GM19395 (cell line): ENCODE measurements around the gene TBX1.

Experiments
- ATAC-seq: cut with Tn5 transposase; IDR thresholded peaks from one replicate; pipeline ENCODE4 v1.9.1; 2021; ENCODE audit warnings: mild to moderate bottlenecking, moderate library complexity; ENCODE audit not compliant: unreplicated experiment

TBX1 gene

GRCh38 chr22:19809741-19810140 lies 49.2 kb downstream of the TBX1 start:
- no peak for ATAC-seq

DNA sequence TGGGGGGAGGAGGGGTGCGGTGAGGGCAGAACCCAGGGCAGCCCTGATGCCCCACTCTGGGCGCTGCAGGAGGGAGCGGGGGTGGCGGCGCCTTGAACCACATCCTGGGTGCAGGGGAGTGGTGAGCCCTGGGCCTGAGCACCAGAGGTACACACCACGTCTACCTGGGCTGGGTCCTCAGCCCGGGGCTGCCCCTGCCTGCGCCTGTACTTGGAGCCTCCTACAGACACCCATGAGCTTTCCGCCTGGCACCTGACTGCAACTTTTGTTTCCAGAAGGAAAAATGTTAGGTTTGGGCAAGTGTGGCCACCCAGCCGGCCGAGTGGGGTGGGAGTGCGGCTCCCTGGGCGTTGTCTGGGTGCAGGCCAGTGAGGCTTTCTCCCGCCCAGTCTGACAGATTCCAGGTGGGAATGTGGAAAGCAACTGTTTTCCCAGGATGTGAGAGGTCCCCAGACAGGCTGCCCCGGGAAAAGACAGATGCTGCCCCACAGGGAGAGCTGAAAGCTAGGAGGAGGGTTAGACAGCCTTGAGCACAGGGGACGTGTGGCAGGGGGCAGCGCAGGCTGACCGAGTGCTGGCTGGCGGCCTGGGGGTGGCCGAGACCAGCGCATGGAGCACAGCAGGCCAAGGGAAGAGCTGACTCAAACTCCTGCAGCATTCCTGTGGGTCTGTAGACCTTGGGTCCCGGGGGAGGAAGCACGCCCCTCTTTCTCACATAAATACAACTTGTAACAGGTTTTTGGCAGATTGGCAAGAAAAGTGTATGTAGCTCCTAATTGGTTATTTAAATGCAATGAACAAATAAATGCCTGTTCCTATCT lies 50.0 kb downstream of the TBX1 start:
- ATAC-seq = no peak

- no peak for ATAC-seq
Measured at GRCh38 chr22:19811211-19811621, 50.6 kb downstream of the TBX1 start.

DNA sequence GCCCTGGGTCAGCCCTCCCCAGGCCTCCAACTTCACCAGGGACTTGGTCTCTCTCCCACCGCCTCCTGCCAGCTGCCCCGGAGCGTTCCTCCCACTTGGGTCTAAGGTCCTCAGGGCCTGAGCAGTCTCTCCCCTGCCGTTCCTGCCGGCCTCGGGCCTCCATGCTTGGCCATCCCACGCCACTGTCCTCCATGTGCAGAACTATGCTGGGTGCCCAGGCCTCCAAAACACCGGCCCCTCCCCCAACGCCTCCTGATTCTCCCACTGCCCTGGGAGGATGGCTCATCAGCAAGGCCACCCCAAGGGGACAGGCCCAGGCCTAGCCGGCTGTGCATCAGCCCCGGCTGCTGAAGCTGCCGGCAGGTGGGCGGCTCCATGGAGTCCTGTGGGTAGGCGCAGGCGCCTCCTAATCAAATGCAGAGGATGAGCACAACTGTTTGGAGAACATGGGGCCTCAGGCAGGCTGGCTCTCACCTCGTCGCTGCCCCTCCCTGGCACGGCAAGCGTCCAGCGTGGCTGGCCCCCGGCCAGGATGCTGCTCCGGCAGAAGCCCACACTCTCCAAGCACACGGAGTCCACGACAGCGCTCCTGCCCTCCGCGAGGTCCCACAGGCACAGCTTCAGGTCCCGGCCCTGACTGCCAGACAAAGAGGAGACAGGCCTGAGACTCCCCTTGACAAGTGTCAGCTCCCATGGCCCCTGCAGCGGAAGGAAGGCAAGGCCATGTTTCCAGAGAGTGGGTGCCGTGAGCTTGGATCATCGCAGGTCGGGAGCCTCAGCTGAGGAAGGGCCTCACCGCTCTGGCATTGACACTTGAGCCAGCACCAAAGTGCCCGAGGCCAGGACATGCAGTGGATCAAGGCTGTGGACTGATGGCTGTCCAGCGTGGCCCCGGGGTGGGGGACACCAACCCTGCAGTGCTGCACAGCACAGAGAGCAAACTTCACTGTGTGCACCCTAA lies 51.5 kb downstream of the TBX1 start:
- ATAC-seq = no peak

GRCh38 chr22:19812910-19813309 lies 52.3 kb downstream of the TBX1 start:
- no peak for ATAC-seq

DNA sequence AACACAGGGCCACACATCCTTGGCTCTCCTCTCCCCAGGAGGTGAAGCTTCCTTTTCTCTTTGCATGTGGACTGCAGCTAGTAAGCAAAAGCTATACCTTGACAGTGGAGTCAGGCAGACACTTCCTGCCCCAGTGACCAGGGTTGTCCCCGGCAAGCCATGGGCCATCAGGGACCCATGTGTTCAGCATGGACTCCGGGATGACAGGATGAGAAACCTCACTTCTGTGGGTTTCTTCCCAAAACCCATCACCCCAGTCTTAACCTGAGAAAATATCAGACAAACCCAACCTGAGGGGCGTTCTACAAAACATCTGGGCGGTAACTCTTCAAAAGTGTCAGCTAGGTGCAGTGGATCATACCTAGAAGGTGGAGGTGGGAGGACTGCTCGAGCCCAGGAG lies 53.9 kb downstream of the TBX1 start:
- ATAC-seq = no peak

GRCh38 chr22:19815093-19815822 lies 54.7 kb downstream of the TBX1 start:
- ATAC-seq = no peak

DNA sequence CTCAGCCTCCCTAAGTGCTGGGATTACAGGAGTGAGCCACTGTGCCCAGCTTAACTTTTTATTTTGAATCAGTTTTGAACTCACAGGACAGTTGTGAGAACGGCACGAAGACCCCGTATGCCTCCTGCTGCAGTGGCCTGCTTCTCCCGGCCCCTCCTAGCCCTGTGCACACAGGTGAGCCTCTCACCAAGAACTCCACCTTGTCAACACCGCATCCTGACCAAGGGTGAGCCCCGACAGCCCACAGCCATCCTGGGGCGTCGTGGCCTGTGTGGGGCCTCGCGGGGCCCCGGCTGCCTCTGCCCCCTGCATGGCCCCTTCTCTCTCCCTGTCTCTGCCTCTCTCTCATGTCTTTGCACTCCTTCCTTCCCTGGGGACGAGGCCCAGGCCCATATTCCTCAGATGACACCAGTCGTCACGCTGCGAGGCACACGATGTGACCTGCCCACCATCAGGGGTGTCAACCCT lies 55.3 kb downstream of the TBX1 start:
- no peak for ATAC-seq

DNA sequence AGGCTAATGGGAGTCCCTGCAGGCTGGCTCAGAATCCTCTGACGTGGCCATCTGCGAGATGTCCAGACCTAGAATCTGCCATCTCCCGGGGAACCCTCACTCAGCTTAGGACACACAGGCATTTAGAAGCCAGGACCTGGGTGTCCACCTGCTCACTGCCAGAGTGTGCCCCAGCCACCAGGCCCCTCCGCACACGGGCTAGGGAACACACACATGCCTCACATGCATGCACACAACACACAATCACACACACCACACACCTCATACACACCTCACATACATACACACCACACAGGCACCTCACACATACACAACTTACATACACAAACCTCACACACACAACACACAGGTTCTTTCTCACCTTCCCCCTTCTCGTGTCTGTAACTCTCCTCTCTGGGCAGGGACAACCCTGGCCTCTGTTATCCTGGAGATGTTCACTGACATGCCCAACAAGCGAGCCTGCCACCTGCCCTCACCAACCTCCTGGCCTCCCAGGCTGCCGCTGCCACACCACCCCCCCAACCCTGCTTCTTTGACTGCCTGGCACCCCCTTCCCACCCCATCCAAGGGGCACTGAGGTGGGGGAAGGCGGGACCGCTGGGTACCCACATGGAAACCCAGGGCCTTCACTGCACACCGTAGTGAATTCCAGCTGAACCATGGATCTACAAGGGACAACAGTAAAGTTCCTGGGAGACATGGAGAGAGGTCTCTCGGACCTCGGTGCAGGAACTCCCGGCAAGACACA lies 56.0 kb downstream of the TBX1 start:
- no peak for ATAC-seq
